Prostate gland (tissue), 2 donors: ENCODE data around the gene TLE6. TPM values are rescaled to one million over a fixed set of nuclear protein-coding genes. Genes with fewer than 3 reads are reported as not detected.

Experiments
- DNase-seq: peaks from one replicate; pipeline ENCODE4 v3.0.0-alpha.2; 2019; ENCODE audit warnings: low spot score
- H3K27ac ChIP-seq, 2 donors: fragments of 200-600 bp; sonication (generic); 2 replicates each; pipeline ENCODE4 v1.5.1; 2017 to 2019
- H3K27me3 ChIP-seq: fragments of 200-600 bp; sonication (generic); replicated peaks from 2 replicates; pipeline ENCODE4 v1.5.1; 2019; ENCODE audit not compliant: insufficient read depth
- H3K36me3 ChIP-seq, 2 donors: fragments of 200-600 bp; sonication (generic); 1 replicate in 1 of 2; 2 replicates in 1 of 2; pipeline versions ENCODE4 v1.5.1 to v1.8.1; 2017 to 2019
- H3K4me1 ChIP-seq: fragments of 200-600 bp; sonication (generic); replicated peaks from 2 replicates; pipeline ENCODE4 v1.5.1; 2019
- H3K4me3 ChIP-seq, 2 donors: fragments of 200-600 bp; sonication (generic); 2 replicates each; pipeline ENCODE4 v1.5.1; 2017 to 2019
- H3K9me3 ChIP-seq: fragments of 200-600 bp; sonication (generic); 2 replicates; pipeline ENCODE4 v1.5.1; 2017
- POLR2A ChIP-seq: fragments of 450-650 bp; IDR thresholded peaks from one replicate; pipeline ENCODE4 v1.6.1; 2016; ENCODE audit warnings: antibody characterized with exemption, mild to moderate bottlenecking
- POLR2AphosphoS5 ChIP-seq: sonication (generic); formaldehyde crosslinking; IDR thresholded peaks from one replicate; pipeline ENCODE4 v1.6.1; 2017; ENCODE audit warnings: antibody characterized with exemption
- WGBS: methylation state at CpG from one replicate; pipeline ENCODE4 v1.1.5; 2018; 5-methylcytosine and 5-hydroxymethylcytosine counted together
- intact Hi-C: fragments of 100-400 bp; cut with DNase I; formaldehyde crosslinking; loops from one replicate; pipeline ENCODE4 v1.14.2; 2022
- total RNA-seq, 2 donors: library from RNA; depleted of rRNA; stranded (reverse); fragments of >200 nt; gene quantifications; one replicate each; pipeline ENCODE4 v1.1.0, GENCODE V29; 2016
- TF ChIP-seq, protein P1 (sequence below), 4 experiments: fragments of 200-600 bp in 2 of 4; fragments of 450-650 bp in 2 of 4; sonication (generic) in 2 of 4; IDR thresholded peaks; 1 replicate in 3 of 4; 2 replicates in 1 of 4; pipeline ENCODE4 v1.5.1; 2016 to 2019; ENCODE audit warnings: antibody characterized with exemption in 4 of 4, mild to moderate bottlenecking in 2 of 4, moderate library complexity in 2 of 4

The TLE6 gene
- total RNA-seq, 2 donors from 2014 or later: 5.9 to 9.0 TPM

DNA sequence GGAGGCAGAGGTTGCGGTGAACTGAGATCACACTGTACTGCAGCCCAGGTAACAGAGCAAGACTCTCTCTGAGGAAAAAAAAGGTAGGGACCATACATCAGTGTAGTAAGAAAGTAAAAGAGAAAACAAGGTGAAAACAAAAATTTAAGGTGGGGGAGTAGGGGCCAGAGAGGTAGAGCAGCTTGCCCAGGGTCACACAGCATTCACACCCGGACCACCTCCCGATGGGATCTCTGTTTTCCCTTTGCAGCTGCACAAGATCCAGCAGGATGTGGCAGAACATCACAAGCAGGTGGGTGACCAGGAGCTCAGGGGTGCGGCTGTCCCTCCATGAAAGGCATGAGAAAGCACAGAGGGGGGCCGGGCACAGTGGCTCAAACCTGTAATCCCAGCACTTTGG, 4.5 kb downstream of the TLE6 start:
- TF ChIP-seq POLR2A (no peak), POLR2AphosphoS5 (no peak)
- TF ChIP-seq, protein P1, sequence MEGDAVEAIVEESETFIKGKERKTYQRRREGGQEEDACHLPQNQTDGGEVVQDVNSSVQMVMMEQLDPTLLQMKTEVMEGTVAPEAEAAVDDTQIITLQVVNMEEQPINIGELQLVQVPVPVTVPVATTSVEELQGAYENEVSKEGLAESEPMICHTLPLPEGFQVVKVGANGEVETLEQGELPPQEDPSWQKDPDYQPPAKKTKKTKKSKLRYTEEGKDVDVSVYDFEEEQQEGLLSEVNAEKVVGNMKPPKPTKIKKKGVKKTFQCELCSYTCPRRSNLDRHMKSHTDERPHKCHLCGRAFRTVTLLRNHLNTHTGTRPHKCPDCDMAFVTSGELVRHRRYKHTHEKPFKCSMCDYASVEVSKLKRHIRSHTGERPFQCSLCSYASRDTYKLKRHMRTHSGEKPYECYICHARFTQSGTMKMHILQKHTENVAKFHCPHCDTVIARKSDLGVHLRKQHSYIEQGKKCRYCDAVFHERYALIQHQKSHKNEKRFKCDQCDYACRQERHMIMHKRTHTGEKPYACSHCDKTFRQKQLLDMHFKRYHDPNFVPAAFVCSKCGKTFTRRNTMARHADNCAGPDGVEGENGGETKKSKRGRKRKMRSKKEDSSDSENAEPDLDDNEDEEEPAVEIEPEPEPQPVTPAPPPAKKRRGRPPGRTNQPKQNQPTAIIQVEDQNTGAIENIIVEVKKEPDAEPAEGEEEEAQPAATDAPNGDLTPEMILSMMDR (IDR thresholded peaks at IDR 0.05): no peak
- Histone ChIP-seq H3K36me3 (no peaks in the 10 kb centered on the region), H3K4me3 (no peak overlapping the region), H3K27me3 (no peaks in the 10 kb centered on the region), H3K27ac (no peak overlapping the region), H3K9me3 (no peaks in the 10 kb centered on the region), H3K4me1 (peaks cover under 1% of the 10 kb centered on the region)
- WGBS: 80% methylated on average over 5 of the region's 5 CpGs
- intact Hi-C loops: loop anchor here (5.0 kb wide), 1 partner anchor 50 kb away; no protein-coding TSS in a partner anchor
- DNase-seq: no peak

DNA sequence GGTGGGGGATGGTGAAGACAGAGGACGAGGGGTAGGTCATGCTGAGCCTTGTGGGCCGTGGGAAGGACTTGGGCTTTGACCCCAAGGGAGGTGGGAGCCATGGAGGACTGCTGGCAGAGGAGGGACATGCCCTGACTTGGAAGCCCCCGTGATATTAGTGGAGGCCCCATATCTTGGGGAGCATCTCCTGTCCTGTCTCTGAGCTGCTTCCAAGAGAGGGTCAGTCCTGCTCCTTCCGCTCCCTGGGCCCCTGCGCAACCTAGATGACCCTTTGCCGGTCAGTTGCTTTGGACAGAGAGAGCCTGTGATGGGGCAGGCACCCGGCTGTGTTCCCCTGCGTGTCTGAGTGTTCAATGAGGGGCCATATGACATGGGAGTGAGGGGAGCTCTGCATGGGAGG, 5.2 kb downstream of the TLE6 start:
- no peaks in the 10 kb centered on the region for H3K27me3 ChIP-seq

DNA sequence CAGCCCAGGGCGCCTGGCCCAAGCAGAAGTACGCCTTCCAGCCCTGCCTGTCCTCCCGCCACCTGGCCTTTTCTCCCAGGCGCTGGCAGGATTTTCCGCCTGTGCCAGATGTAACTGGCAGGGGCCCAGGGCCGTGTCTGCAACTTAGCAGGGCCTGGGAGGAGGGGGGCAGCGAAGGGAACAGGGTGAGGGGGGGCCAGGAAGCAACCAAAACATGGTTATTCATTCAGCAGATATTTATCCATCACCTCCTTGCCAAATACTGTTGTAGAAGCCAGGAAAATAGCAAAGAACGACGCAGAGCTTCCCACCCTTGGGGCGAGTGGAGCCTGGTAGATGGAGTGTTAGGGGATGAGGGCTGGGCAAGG, 5.6 kb downstream of the TLE6 start:
- Histone ChIP-seq H3K4me1 (no peaks in the 10 kb centered on the region), H3K27me3 (no peaks in the 10 kb centered on the region), H3K36me3 (no peaks in the 10 kb centered on the region), H3K27ac (peak overlapping the region; percentile 47 to 76), H3K9me3 (no peaks in the 10 kb centered on the region), H3K4me3 (no peak overlapping the region)
- peak; percentile 92 for DNase-seq
- TF ChIP-seq POLR2AphosphoS5: peak; percentile 89
- TF ChIP-seq, protein P1 (IDR thresholded peaks at IDR 0.05): no peak
- intact Hi-C loops: loop anchor here (5.0 kb wide), 1 partner anchor 49 kb away; no protein-coding TSS in a partner anchor
- 4% methylated on average over 10 of the region's 10 CpGs for WGBS

More for the DNA sequence above, 5.2 kb downstream of the TLE6 start:
- WGBS: 15% methylated on average over 8 of the region's 8 CpGs
- DNase-seq: no peak
- peak overlapping the region; percentile 47 to 76 for H3K27ac ChIP-seq
- H3K36me3 ChIP-seq: no peaks in the 10 kb centered on the region
- H3K4me3 ChIP-seq: no peak overlapping the region
- no peaks in the 10 kb centered on the region for H3K9me3 ChIP-seq
- TF ChIP-seq, protein P1 (IDR thresholded peaks at IDR 0.05): no peak
- TF ChIP-seq POLR2A (no peak), POLR2AphosphoS5 (no peak)
- no peaks in the 10 kb centered on the region for H3K4me1 ChIP-seq
- intact Hi-C loops: loop anchor here (5.0 kb wide), 1 partner anchor 50 kb away; no protein-coding TSS in a partner anchor

DNA sequence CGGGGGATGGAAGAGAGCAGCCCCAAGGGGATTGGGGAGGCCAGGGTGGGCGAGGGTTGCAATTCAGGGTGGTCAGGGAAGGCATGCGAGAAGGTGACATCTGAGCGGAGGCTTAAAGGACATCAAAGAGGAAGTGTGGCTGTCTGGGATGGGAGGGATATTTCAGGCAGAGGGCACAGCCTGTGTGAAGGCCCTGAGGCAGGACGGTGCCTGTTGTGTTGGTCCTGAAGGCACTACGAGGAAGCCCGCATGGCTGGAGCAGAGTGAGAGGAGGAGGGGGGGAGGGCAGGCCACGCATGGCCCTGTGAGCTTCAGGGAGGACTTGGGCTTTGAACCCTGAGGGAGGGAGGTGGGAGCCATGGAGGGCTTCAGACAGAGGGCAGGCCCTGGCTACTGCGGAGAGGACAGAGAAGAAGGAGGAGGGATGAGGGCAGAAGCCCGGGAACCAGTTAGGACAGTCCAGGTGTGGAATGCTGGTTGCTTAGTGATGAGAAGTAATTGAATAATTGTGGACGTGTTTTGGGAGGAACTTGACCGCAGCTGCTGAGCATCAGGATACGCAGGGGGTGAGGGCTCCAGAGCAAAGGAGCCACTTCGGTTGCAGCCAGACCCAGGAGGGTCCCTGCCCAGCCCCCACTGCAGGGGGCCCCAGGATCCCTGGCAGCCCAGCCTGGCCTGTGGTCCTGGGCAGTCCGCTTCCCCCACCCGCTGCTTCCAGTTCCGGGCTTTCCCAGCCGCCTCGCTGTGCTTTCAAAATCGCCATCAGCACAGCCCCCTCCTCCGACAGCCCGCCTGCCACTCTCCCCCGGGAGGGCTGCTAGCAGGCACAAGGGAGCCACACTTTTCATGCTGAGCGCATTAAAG, 6.2 kb downstream of the TLE6 start:
- TF ChIP-seq POLR2AphosphoS5: peak; percentile 46
- TF ChIP-seq, protein P1 (IDR thresholded peaks at IDR 0.05): no peak
- intact Hi-C loops: loop anchor here (5.0 kb wide), 1 partner anchor 49 kb away; no protein-coding TSS in a partner anchor
- no peaks in the 10 kb centered on the region for H3K36me3 ChIP-seq
- DNase-seq: peak; percentile 55
- WGBS: 5% methylated on average over 24 of the region's 24 CpGs
- no peaks in the 10 kb centered on the region for H3K9me3 ChIP-seq
- H3K4me1 ChIP-seq: no peaks in the 10 kb centered on the region
- peak overlapping the region; percentile 47 to 76 for H3K27ac ChIP-seq
- peak overlapping the region; percentile 15 to 22 for H3K4me3 ChIP-seq
- H3K27me3 ChIP-seq: no peaks in the 10 kb centered on the region

DNA sequence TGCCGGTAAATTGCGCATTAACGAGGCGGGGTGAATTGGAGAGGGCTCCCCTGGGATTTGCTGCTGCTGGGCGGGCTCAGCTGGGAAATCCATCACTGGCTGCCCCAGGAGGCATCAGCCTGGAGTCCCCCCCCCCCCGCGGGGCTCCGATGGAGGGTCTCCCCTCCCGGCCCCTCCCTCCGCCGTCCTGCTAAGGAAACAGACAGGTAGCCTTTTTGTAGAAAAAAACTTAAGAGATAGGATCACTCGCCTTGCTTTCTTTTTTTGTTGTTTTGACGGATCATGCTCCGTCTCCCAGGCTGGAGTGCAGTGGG, 6.8 kb downstream of the TLE6 start:
- intact Hi-C loops: loop anchor here (5.0 kb wide), 1 partner anchor 48 kb away; no protein-coding TSS in a partner anchor
- Histone ChIP-seq H3K27ac (peak overlapping the region; percentile 47 to 76), H3K27me3 (no peaks in the 10 kb centered on the region), H3K9me3 (no peaks in the 10 kb centered on the region), H3K4me1 (no peaks in the 10 kb centered on the region), H3K36me3 (no peaks in the 10 kb centered on the region), H3K4me3 (peak overlapping the region; percentile 15 to 22)
- no peak for DNase-seq
- 0% methylated on average over 14 of the region's 14 CpGs for WGBS
- no peak for TF ChIP-seq POLR2A
- no peak for TF ChIP-seq POLR2AphosphoS5
- TF ChIP-seq, protein P1 (IDR thresholded peaks at IDR 0.05): no peak
